Neutrophil (primary cell): ENCODE measurements around the gene STOML2.

ENCODE experiments used
- H3K27ac ChIP-seq: fragments of 200-600 bp; sonication (generic); 2 replicates; pipeline ENCODE4 v1.5.1; 2016; ENCODE audit warnings: mild to moderate bottlenecking, moderate library complexity
- H3K27me3 ChIP-seq: fragments of 200-600 bp; sonication (generic); 2 replicates; pipeline ENCODE4 v1.6.0; 2016; ENCODE audit warnings: mild to moderate bottlenecking
- H3K36me3 ChIP-seq: fragments of 200-600 bp; sonication (generic); 2 replicates; pipeline ENCODE4 v1.5.1; 2017
- H3K4me1 ChIP-seq, 2 experiments: fragments of 200-600 bp in 1 of 2; sonication (generic) in 1 of 2; 1 replicate in 1 of 2; 2 replicates in 1 of 2; pipeline versions ENCODE4 v1.5.1 to v1.6.1; 2013 to 2016; ENCODE audit warnings: low read depth in 1 of 2, low read length in 1 of 2, mild to moderate bottlenecking in 1 of 2, moderate library complexity in 1 of 2; ENCODE audit not compliant: control insufficient read depth in 1 of 2, insufficient read depth in 1 of 2
- H3K4me3 ChIP-seq, 2 experiments: fragments of 200-600 bp in 1 of 2; sonication (generic) in 1 of 2; 1 replicate in 1 of 2; 2 replicates in 1 of 2; pipeline ENCODE4 v1.5.1; 2013 to 2016; ENCODE audit warnings: low read depth in 1 of 2, low read length in 1 of 2, mild to moderate bottlenecking in 1 of 2, moderate library complexity in 1 of 2
- H3K9me3 ChIP-seq: fragments of 200-600 bp; sonication (generic); 2 replicates; pipeline ENCODE4 v1.5.1; 2016
- TF ChIP-seq, protein P1 (sequence below): fragments of 200-600 bp; sonication (generic); IDR thresholded peaks from 2 replicates; pipeline ENCODE4 v1.5.1; 2016; ENCODE audit warnings: antibody characterized with exemption

STOML2 gene

DNA sequence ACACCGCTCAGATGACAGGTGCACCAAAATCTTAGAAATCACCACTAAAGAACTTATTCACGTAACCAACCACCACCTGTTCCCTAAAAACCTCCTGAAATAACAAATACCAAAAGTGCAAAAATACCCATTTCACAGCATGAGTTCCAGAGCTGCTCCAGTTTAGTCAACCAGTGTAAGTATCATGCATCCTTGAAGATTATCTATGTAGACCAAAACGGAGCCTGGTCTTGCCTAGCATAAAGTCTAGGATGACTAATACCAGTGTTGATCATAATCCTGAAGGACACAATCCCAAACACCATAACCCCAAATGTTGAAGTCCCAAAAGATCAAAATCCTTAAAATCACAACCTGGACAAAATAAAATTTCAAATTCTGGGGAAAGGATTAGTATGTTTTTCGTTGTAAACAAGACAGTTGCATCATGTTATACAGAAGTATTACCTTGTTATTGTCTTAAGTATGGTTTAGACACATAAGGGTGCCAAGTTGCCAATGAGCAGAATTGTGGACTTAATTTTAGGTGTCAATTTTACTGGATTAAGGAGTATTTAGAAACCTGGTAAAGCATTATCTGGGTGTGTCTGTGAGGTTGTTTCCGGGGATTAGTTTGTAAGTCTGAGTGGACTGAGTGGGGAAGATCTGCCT, 48.6 kb downstream of the STOML2 start:
- H3K27ac ChIP-seq = peak overlapping the region; percentile 33
- TF ChIP-seq, protein P1, sequence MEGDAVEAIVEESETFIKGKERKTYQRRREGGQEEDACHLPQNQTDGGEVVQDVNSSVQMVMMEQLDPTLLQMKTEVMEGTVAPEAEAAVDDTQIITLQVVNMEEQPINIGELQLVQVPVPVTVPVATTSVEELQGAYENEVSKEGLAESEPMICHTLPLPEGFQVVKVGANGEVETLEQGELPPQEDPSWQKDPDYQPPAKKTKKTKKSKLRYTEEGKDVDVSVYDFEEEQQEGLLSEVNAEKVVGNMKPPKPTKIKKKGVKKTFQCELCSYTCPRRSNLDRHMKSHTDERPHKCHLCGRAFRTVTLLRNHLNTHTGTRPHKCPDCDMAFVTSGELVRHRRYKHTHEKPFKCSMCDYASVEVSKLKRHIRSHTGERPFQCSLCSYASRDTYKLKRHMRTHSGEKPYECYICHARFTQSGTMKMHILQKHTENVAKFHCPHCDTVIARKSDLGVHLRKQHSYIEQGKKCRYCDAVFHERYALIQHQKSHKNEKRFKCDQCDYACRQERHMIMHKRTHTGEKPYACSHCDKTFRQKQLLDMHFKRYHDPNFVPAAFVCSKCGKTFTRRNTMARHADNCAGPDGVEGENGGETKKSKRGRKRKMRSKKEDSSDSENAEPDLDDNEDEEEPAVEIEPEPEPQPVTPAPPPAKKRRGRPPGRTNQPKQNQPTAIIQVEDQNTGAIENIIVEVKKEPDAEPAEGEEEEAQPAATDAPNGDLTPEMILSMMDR = no peak
- H3K36me3 ChIP-seq = peaks cover 83% of the 10 kb centered on the region
- no peaks in the 10 kb centered on the region for H3K4me1 ChIP-seq
- H3K4me3 ChIP-seq = no peak overlapping the region
- H3K27me3 ChIP-seq = no peaks in the 10 kb centered on the region
- no peaks in the 10 kb centered on the region for H3K9me3 ChIP-seq

DNA sequence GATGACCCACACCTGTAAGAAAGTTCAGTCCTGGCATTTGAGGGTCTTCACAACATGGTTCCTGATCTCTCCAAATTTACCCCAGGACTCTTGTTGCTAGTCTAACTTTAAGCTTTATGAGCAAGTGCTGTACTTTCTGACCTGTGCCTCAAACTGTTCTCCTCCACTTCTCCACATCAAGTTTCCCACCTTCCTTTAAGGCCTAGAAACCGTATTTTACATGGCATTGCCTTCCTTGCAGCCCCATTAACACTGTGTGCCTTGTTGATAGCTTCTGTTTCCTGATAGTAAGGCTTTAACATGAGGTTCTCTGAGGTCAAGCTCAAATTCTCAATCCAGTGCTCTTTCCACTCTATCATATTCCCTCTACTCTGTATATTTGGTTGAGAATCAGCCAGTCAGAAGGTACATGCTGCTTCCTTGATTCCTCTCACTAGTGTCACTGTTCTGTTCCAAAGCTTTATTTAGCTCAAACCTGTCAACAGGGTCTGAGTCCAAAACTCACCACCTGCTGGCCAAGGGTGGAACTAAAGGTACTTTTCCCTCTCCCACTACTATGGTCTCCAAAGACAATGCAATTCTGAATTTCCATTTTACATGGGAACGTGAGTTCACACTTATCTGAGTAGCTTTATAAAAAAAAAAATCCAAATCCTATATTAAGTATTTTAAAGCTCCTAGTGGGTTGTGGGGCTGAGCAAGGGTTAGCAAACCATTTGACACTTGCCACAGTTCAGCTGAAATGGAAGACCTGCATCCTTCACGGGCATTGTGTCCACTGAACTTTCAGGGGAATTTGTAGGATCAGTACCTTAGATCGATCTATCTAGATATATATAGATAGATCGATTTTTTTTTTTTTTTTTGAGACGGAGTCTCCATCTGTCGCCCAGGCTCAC, 51.6 kb downstream of the STOML2 start:
- TF ChIP-seq, protein P1 = peak; percentile 33
- Histone ChIP-seq H3K27ac (no peak overlapping the region), H3K36me3 (peaks cover 73% of the 10 kb centered on the region)

More for the DNA sequence above, 51.6 kb downstream of the STOML2 start:
- no peaks in the 10 kb centered on the region for H3K9me3 ChIP-seq
- H3K4me3 ChIP-seq = no peak overlapping the region
- H3K4me1 ChIP-seq = no peaks in the 10 kb centered on the region
- no peaks in the 10 kb centered on the region for H3K27me3 ChIP-seq
